EH (cell line): ENCODE measurements around the gene ITFG1.
"Not testable (repeated sequence)": the region's sequence is repeated elsewhere in the genome, so short reads cannot be mapped to it uniquely, and the experiment has no call there.

Experiments used
- DNase-seq: peaks from one replicate; pipeline ENCODE4 v3.0.0-alpha.2; 2015; ENCODE audit warnings: low read depth

ITFG1 gene

GRCh38 chr16:47413041-47413440 is 47.8 kb downstream of the ITFG1 start:
- peak; percentile 19 for DNase-seq

- DNase-seq: no peak
These were observed 52.4 kb downstream of the ITFG1 start for GRCh38 chr16:47408491-47408890.

GRCh38 chr16:47395733-47396498 is 64.9 kb downstream of the ITFG1 start:
- no peak for DNase-seq

GRCh38 chr16:47392081-47392480 is 68.8 kb downstream of the ITFG1 start:
- DNase-seq: peak; percentile 16

- DNase-seq: no peak
These were observed 72.2 kb downstream of the ITFG1 start for GRCh38 chr16:47388705-47389104.

- no peak for DNase-seq
These were observed 73.7 kb downstream of the ITFG1 start for GRCh38 chr16:47387026-47387734.

GRCh38 chr16:47386201-47386718 is 74.6 kb downstream of the ITFG1 start:
- DNase-seq: no peak

- DNase-seq: no peak
These were observed 78.5 kb downstream of the ITFG1 start for GRCh38 chr16:47382362-47382761.

- peak; percentile 21 for DNase-seq
These were observed 83.7 kb downstream of the ITFG1 start for GRCh38 chr16:47377154-47377553.

- DNase-seq: peak; percentile 16
These were observed 85.4 kb downstream of the ITFG1 start for GRCh38 chr16:47375423-47375822.

- DNase-seq: peak; percentile 35
These were observed 86.2 kb downstream of the ITFG1 start for GRCh38 chr16:47374629-47375028.

- no peak for DNase-seq
These were observed 89.4 kb downstream of the ITFG1 start for GRCh38 chr16:47371271-47372014.

GRCh38 chr16:47370536-47370935 is 90.3 kb downstream of the ITFG1 start:
- no peak for DNase-seq

GRCh38 chr16:47366228-47366627 is 94.6 kb downstream of the ITFG1 start:
- DNase-seq: no peak

- no peak for DNase-seq
These were observed 97.1 kb downstream of the ITFG1 start for GRCh38 chr16:47363761-47364160.

- no peak for DNase-seq
These were observed 101.4 kb downstream of the ITFG1 start for GRCh38 chr16:47359478-47359877.

- DNase-seq: peak; percentile 29
These were observed 102.0 kb downstream of the ITFG1 start for GRCh38 chr16:47358816-47359215.

GRCh38 chr16:47349029-47349428 is 111.8 kb downstream of the ITFG1 start:
- not testable (repeated sequence) for DNase-seq

GRCh38 chr16:47347021-47347696 is 113.7 kb downstream of the ITFG1 start:
- DNase-seq: not testable (repeated sequence)

GRCh38 chr16:47342055-47342454 is 118.8 kb downstream of the ITFG1 start:
- DNase-seq: no peak

- DNase-seq: not testable (repeated sequence)
These were observed 130.3 kb downstream of the ITFG1 start for GRCh38 chr16:47330562-47330961.

GRCh38 chr16:47324309-47324708 is 136.6 kb downstream of the ITFG1 start:
- DNase-seq: not testable (repeated sequence)
